NCI-H1105 (cell line): ENCODE results near the gene CLIC4.

ENCODE experiments used
- DNase-seq: peaks from one replicate; lab custom pipeline; 2025; lab: John Stamatoyannopoulos, UW

The CLIC4 gene

GRCh38 chr1:24859063-24860010 lies 114.1 kb downstream of the CLIC4 start:
- no peak for DNase-seq

- DNase-seq, result no peak
Measured at GRCh38 chr1:24860841-24861240, 115.6 kb downstream of the CLIC4 start.

GRCh38 chr1:24861821-24862727 lies 116.8 kb downstream of the CLIC4 start:
- DNase-seq, result no peak

- no peak for DNase-seq
Measured at GRCh38 chr1:24862775-24863483, 117.7 kb downstream of the CLIC4 start.

GRCh38 chr1:24864370-24864777 lies 119.1 kb downstream of the CLIC4 start:
- no peak for DNase-seq

GRCh38 chr1:24865168-24865567 lies 119.9 kb downstream of the CLIC4 start:
- DNase-seq, result no peak

GRCh38 chr1:24865587-24865986 lies 120.3 kb downstream of the CLIC4 start:
- DNase-seq, result no peak

GRCh38 chr1:24866211-24867083 lies 121.2 kb downstream of the CLIC4 start:
- DNase-seq, result no peak

- no peak for DNase-seq
Measured at GRCh38 chr1:24867084-24867870, 122.0 kb downstream of the CLIC4 start.

- no peak for DNase-seq
Measured at GRCh38 chr1:24868016-24868875, 123.0 kb downstream of the CLIC4 start.

GRCh38 chr1:24870551-24871195 lies 125.4 kb downstream of the CLIC4 start:
- DNase-seq, result no peak

- no peak for DNase-seq
Measured at GRCh38 chr1:24871306-24871901, 126.2 kb downstream of the CLIC4 start.

GRCh38 chr1:24872061-24872850 lies 127.0 kb downstream of the CLIC4 start:
- no peak for DNase-seq

- no peak for DNase-seq
Measured at GRCh38 chr1:24873148-24873547, 127.9 kb downstream of the CLIC4 start.

- DNase-seq, result no peak
Measured at GRCh38 chr1:24874056-24874455, 128.8 kb downstream of the CLIC4 start.

GRCh38 chr1:24874611-24875234 lies 129.5 kb downstream of the CLIC4 start:
- DNase-seq, result no peak

GRCh38 chr1:24875257-24875656 lies 130.0 kb downstream of the CLIC4 start:
- no peak for DNase-seq
